ENCODE data around the gene RBM6. TPM values are rescaled to one million over a fixed set of nuclear protein-coding genes. Genes with fewer than 3 reads are reported as not detected.

RBM6 gene
- total RNA-seq, 1 experiment from 2014 or later, result 55.9 TPM

GRCh38 chr3:49994476-49994875, 54.5 kb downstream of the RBM6 start:
- Histone ChIP-seq H3K27me3 (replicated peaks; ENCODE audit: insufficient read depth, low read depth, low read length, poor library complexity) (no peaks in the 10 kb centered on the region), H3K4me3 (ENCODE audit: low read depth, low read length, poor library complexity, severe bottlenecking) (no peak overlapping the region), H3K27ac (ENCODE audit: low read depth, low read length, poor library complexity, severe bottlenecking) (no peak overlapping the region), H3K4me1 (ENCODE audit: insufficient read depth, low read length, poor library complexity, severe bottlenecking) (no peaks in the 10 kb centered on the region), H3K9me3 (ENCODE audit: low read depth, low read length, poor library complexity, severe bottlenecking) (no peaks in the 10 kb centered on the region), H3K36me3 (ENCODE audit: insufficient read depth, low read length, poor library complexity, severe bottlenecking) (no peaks in the 10 kb centered on the region)
- intact Hi-C loops (cut with micrococcal nuclease; ENCODE audit: unreplicated experiment), result no loop called here
- ChIA-PET POLR2A (ENCODE audit: low non-redundant PET) (no interaction called here), CTCF (no interaction called here)
- TF ChIP-seq EZH2 (IDR thresholded peaks at IDR 0.05; ENCODE audit: borderline replicate concordance, low read depth, low read length, poor library complexity, severe bottlenecking), result no peak
- no peak for TF ChIP-seq CTCF (conservative IDR thresholded peaks at IDR 0.05; ENCODE audit: low read depth, low read length)
- no peak for DNase-seq (ENCODE audit: low spot score)
- no TSS peak for BruUV-seq (replicated peaks)

- DNase-seq (ENCODE audit: low spot score), result no peak
- no peaks in the 10 kb centered on the region for H3K9me3 ChIP-seq (ENCODE audit: low read depth, low read length, poor library complexity, severe bottlenecking)
- no TSS peak for BruUV-seq (replicated peaks)
- no peak overlapping the region for H3K27ac ChIP-seq (ENCODE audit: low read depth, low read length, poor library complexity, severe bottlenecking)
- intact Hi-C loops (cut with micrococcal nuclease; ENCODE audit: unreplicated experiment), result no loop called here
- TF ChIP-seq EZH2 (IDR thresholded peaks at IDR 0.05; ENCODE audit: borderline replicate concordance, low read depth, low read length, poor library complexity, severe bottlenecking), result no peak
- TF ChIP-seq CTCF (conservative IDR thresholded peaks at IDR 0.05; ENCODE audit: low read depth, low read length), result no peak
- H3K4me1 ChIP-seq (ENCODE audit: insufficient read depth, low read length, poor library complexity, severe bottlenecking), result no peaks in the 10 kb centered on the region
- no peak overlapping the region for H3K4me3 ChIP-seq (ENCODE audit: low read depth, low read length, poor library complexity, severe bottlenecking)
- no peaks in the 10 kb centered on the region for H3K36me3 ChIP-seq (ENCODE audit: insufficient read depth, low read length, poor library complexity, severe bottlenecking)
- H3K27me3 ChIP-seq (replicated peaks; ENCODE audit: insufficient read depth, low read depth, low read length, poor library complexity), result no peaks in the 10 kb centered on the region
- ChIA-PET POLR2A (ENCODE audit: low non-redundant PET) (no interaction called here), CTCF (no interaction called here)
Measured at GRCh38 chr3:49996016-49996415, 56.1 kb downstream of the RBM6 start.

GRCh38 chr3:49997862-49998261, 57.9 kb downstream of the RBM6 start:
- POLR2A ChIA-PET (ENCODE audit: low non-redundant PET), result no interaction called here
- TF ChIP-seq EZH2 (IDR thresholded peaks at IDR 0.05; ENCODE audit: borderline replicate concordance, low read depth, low read length, poor library complexity, severe bottlenecking) (no peak), CTCF (conservative IDR thresholded peaks at IDR 0.05; ENCODE audit: low read depth, low read length) (no peak)
- CTCF ChIA-PET, result interaction anchor here (0.6 kb wide), 1 partner anchor 13 kb away, joined by 7 read pairs; no protein-coding TSS in a partner anchor

More at GRCh38 chr3:49997862-49998261, 57.9 kb downstream of the RBM6 start:
- H3K27ac ChIP-seq (ENCODE audit: low read depth, low read length, poor library complexity, severe bottlenecking), result no peak overlapping the region
- H3K27me3 ChIP-seq (replicated peaks; ENCODE audit: insufficient read depth, low read depth, low read length, poor library complexity), result no peaks in the 10 kb centered on the region
- intact Hi-C loops (cut with micrococcal nuclease; ENCODE audit: unreplicated experiment), result no loop called here
- H3K4me1 ChIP-seq (ENCODE audit: insufficient read depth, low read length, poor library complexity, severe bottlenecking), result no peaks in the 10 kb centered on the region
- no peak overlapping the region for H3K4me3 ChIP-seq (ENCODE audit: low read depth, low read length, poor library complexity, severe bottlenecking)
- no TSS peak for BruUV-seq (replicated peaks)
- no peak for DNase-seq (ENCODE audit: low spot score)
- H3K36me3 ChIP-seq (ENCODE audit: insufficient read depth, low read length, poor library complexity, severe bottlenecking), result no peaks in the 10 kb centered on the region
- no peaks in the 10 kb centered on the region for H3K9me3 ChIP-seq (ENCODE audit: low read depth, low read length, poor library complexity, severe bottlenecking)

Measured in A673 (cell line).